Endothelial cell of umbilical vein (primary cell): Measurements from ENCODE around the gene FCMR. TPM values are rescaled to one million over a fixed set of nuclear protein-coding genes. Genes with fewer than 3 reads are reported as not detected.

ENCODE experiments used
- BruUV-seq: library from RNA; stranded (reverse); fragments of 400-500 nt; replicated peaks from 2 replicates; lab custom pipeline; 2021; lab: Mats Ljungman, UMichigan
- CTCF ChIA-PET: fragments of 300-600, 350-600 bp; sonication (Branson Sonifier 250); formaldehyde crosslinking; loops from one replicate; lab custom pipeline; 2021; ENCODE audit warnings: antibody characterized with exemption, inconsistent platforms; lab: Charles Lee
- POLR2A ChIA-PET: fragments of 300-600, 350-600 bp; sonication (Branson Sonifier 250); formaldehyde crosslinking; loops from one replicate; lab custom pipeline; 2021; ENCODE audit warnings: antibody characterized with exemption, inconsistent platforms; lab: Charles Lee
- DNase-seq: peaks from one replicate; pipeline ENCODE4 v3.0.0-alpha.2; 2011; ENCODE audit warnings: low read depth, low spot score
- FAIRE-seq: peaks from 2 replicates; lab custom pipeline; 2011; peaks lifted over from hg19 to GRCh38; lab: Jason Lieb, UNC
- H2AFZ ChIP-seq: 2 replicates; pipeline ENCODE4 v1.6.0; 2012; ENCODE audit warnings: low read depth, low read length, control low read depth, inconsistent platforms
- H3K27ac ChIP-seq: 2 replicates; pipeline ENCODE4 v1.5.1; 2011; ENCODE audit warnings: low read depth, mild to moderate bottlenecking, control low read depth, low read length, moderate library complexity; ENCODE audit not compliant: insufficient read depth
- H3K27me3 ChIP-seq, 2 experiments: 2 replicates each; pipeline versions ENCODE4 v1.6.0 to v1.6.1; 2011; ENCODE audit warnings: low read length in 2 of 2, mixed read lengths in 1 of 2; ENCODE audit not compliant: control insufficient read depth in 2 of 2, insufficient read depth in 2 of 2
- H3K36me3 ChIP-seq, 2 experiments: 2 replicates in 1 of 2; 3 replicates in 1 of 2; pipeline ENCODE4 v1.5.1; 2011; ENCODE audit warnings: low read length in 2 of 2, mild to moderate bottlenecking in 1 of 2, moderate library complexity in 1 of 2; ENCODE audit not compliant: control insufficient read depth in 2 of 2, insufficient read depth in 2 of 2; ENCODE audit errors: extremely low read depth in 1 of 2
- H3K4me1 ChIP-seq: 3 replicates; pipeline ENCODE4 v1.5.1; 2011; ENCODE audit warnings: mild to moderate bottlenecking, low read length; ENCODE audit not compliant: control insufficient read depth, insufficient read depth; ENCODE audit errors: extremely low read depth
- H3K4me2 ChIP-seq: 2 replicates; pipeline ENCODE4 v1.6.1; 2011; ENCODE audit warnings: low read length, control low read depth, mixed read lengths; ENCODE audit not compliant: insufficient read depth
- H3K4me3 ChIP-seq, 3 experiments: fragments of 200-600 bp in 1 of 3; sonication (generic), shearing (Covaris generic) in 1 of 3; replicated peaks in 1 of 3; 2 replicates each; pipeline ENCODE4 v1.5.1; 2011 to 2016; ENCODE audit warnings: control low read depth in 3 of 3, low read length in 3 of 3, mild to moderate bottlenecking in 2 of 3, inconsistent platforms in 1 of 3, low read depth in 1 of 3, moderate library complexity in 1 of 3; ENCODE audit not compliant: insufficient read depth in 1 of 3
- H3K79me2 ChIP-seq: 2 replicates; pipeline ENCODE4 v1.6.0; 2012; ENCODE audit warnings: low read length, inconsistent platforms; ENCODE audit not compliant: control insufficient read depth, insufficient read depth
- H3K9ac ChIP-seq: replicated peaks from 2 replicates; pipeline ENCODE3; 2011; ENCODE audit warnings: low read length, control low read depth; ENCODE audit not compliant: insufficient read depth; ENCODE audit errors: extremely low read depth
- H3K9me1 ChIP-seq: replicated peaks from 3 replicates; pipeline ENCODE4 v1.6.0; 2011; ENCODE audit warnings: mild to moderate bottlenecking, low read length; ENCODE audit not compliant: control insufficient read depth, insufficient read depth; ENCODE audit errors: extremely low read depth
- H3K9me3 ChIP-seq: replicated peaks from 2 replicates; pipeline ENCODE4 v1.5.1; 2012; ENCODE audit warnings: low read length, inconsistent platforms; ENCODE audit not compliant: control insufficient read depth, insufficient read depth
- H4K20me1 ChIP-seq: replicated peaks from 2 replicates; pipeline ENCODE3; 2011; ENCODE audit warnings: mild to moderate bottlenecking, low read length; ENCODE audit not compliant: control insufficient read depth, insufficient read depth; ENCODE audit errors: extremely low read depth
- CTCF ChIP-seq, 2 donors: IDR thresholded peaks; 1 replicate in 1 of 2; 2 replicates in 1 of 2; pipeline ENCODE4 v1.5.1; 2011; ENCODE audit warnings: low read length in 2 of 2, mild to moderate bottlenecking in 2 of 2, moderate library complexity in 2 of 2, control low read depth in 1 of 2, inconsistent platforms in 1 of 2, low read depth in 1 of 2; ENCODE audit not compliant: insufficient read depth in 1 of 2; ENCODE audit errors: extremely low read depth in 1 of 2
- EZH2 ChIP-seq: IDR thresholded peaks from 2 replicates; pipeline ENCODE4 v1.6.1; 2012; ENCODE audit warnings: borderline replicate concordance, low read depth, mild to moderate bottlenecking, moderate library complexity, low read length, inconsistent platforms; ENCODE audit not compliant: severe bottlenecking
- FOS ChIP-seq: IDR thresholded peaks from 2 replicates; pipeline ENCODE4 v1.6.1; 2011; ENCODE audit warnings: mild to moderate bottlenecking, low read length, moderate library complexity, borderline replicate concordance; ENCODE audit not compliant: insufficient read depth
- GATA2 ChIP-seq: IDR thresholded peaks from 2 replicates; pipeline ENCODE4 v1.7.0; 2011; ENCODE audit warnings: low read depth, mild to moderate bottlenecking, moderate library complexity, mixed read lengths, low read length; ENCODE audit not compliant: insufficient read length, insufficient read depth
- JUN ChIP-seq: IDR thresholded peaks from 2 replicates; pipeline ENCODE4 v1.6.1; 2011; ENCODE audit warnings: borderline replicate concordance, low read depth; ENCODE audit not compliant: insufficient read length, insufficient read depth
- MAX ChIP-seq: IDR thresholded peaks from 2 replicates; pipeline ENCODE4 v1.6.1; 2011; ENCODE audit not compliant: insufficient read depth, insufficient read length
- MYC ChIP-seq: IDR thresholded peaks from one replicate; pipeline ENCODE4 v1.6.1; 2011; ENCODE audit warnings: mild to moderate bottlenecking, low read depth, low read length
- POLR2A ChIP-seq: IDR thresholded peaks from 2 replicates; pipeline ENCODE4 v1.6.1; 2012; ENCODE audit warnings: low read depth, mild to moderate bottlenecking, control low read depth, low read length
- POLR2AphosphoS5 ChIP-seq: IDR thresholded peaks from 2 replicates; pipeline ENCODE4 v1.6.1; 2012; ENCODE audit warnings: low read depth, mild to moderate bottlenecking, control low read depth, low read length, moderate library complexity; ENCODE audit not compliant: insufficient read depth
- dilution Hi-C: fragments of 300-500 bp; cut with MboI; formaldehyde crosslinking; loops from one replicate; pipeline ENCODE4 v1.15.0; 2019; ENCODE audit warnings: low sequenced_read_pairs; ENCODE audit not compliant: extremely low pct_ligation_motif_present
- intact Hi-C: fragments of 100-400 bp; cut with micrococcal nuclease; formaldehyde crosslinking; loops from one replicate; pipeline ENCODE4 v1.10.0; 2022
- polyA plus RNA-seq, 4 experiments: library from polyadenylated mRNA; depleted of rRNA in 3 of 4; stranded (reverse) in 3 of 4; unstranded in 1 of 4; fragments of >200 nt; gene quantifications; 2 replicates each; pipeline versions ENCODE4 v1.2.1 to v1.2.3, GENCODE V29; 2011 to 2012; ENCODE audit warnings: missing spikeins in 1 of 4
- total RNA-seq: library from RNA; stranded (reverse); gene quantifications from 2 replicates; pipeline ENCODE4 v1.2.3, GENCODE V29; 2021

Gene FCMR
- total and polyA plus RNA-seq, 2 donors (not counting 3 experiments of a cell fraction or from before 2014, with no cell fraction given): not detected

- dilution Hi-C loops (no loop called here), intact Hi-C loops (no loop called here)
- no peaks in the 10 kb centered on the region for H3K9me3 ChIP-seq
- H3K9ac ChIP-seq: no peak overlapping the region
- ChIA-PET CTCF (interaction anchor here (1.2 kb wide), 1 partner anchor 46 kb away, joined by 3 read pairs; no protein-coding TSS in a partner anchor), POLR2A (no interaction called here)
- FAIRE-seq: no peak
- peaks cover 0 to 2% of the 10 kb centered on the region in 2 experiments for H3K27me3 ChIP-seq
- no peak for DNase-seq
- no peak overlapping the region for H2AFZ ChIP-seq
- no peaks in the 10 kb centered on the region for H3K9me1 ChIP-seq
- H3K27ac ChIP-seq: no peak overlapping the region
- TF ChIP-seq MAX (no peak), EZH2 (no peak), POLR2A (no peak), MYC (no peak), GATA2 (no peak), CTCF (IDR thresholded peaks at IDR 0.05; ENCODE audit: extremely low read depth in 1 of 2, insufficient read depth in 1 of 2, low read depth in 1 of 2, low read length in 2 of 2) (no peak), FOS (no peak), JUN (no peak), POLR2AphosphoS5 (no peak)
- H3K4me3 ChIP-seq: no peak overlapping the region
- no TSS peak for BruUV-seq
- H3K79me2 ChIP-seq: no peaks in the 10 kb centered on the region
- no peaks in the 10 kb centered on the region for H3K4me1 ChIP-seq
- H4K20me1 ChIP-seq: no peaks in the 10 kb centered on the region
- no peak overlapping the region for H3K4me2 ChIP-seq
- no peaks in the 10 kb centered on the region for H3K36me3 ChIP-seq
Measured at GRCh38 chr1:206866062-206866461, 55.7 kb downstream of the FCMR start.
